Liver (tissue), 3 donors: Measurements from ENCODE around the gene ZNF831.

Experiments used
- CTCF ChIP-seq: fragments of 150-350 bp; IDR thresholded peaks from 2 replicates; pipeline ENCODE4 v1.5.1; 2017; ENCODE audit warnings: improper control_type of control experiment, low read depth, low read length; ENCODE audit not compliant: missing input control
- EGR1 ChIP-seq, 2 donors: IDR thresholded peaks; 2 replicates each; pipeline ENCODE4 v1.6.1; 2016 to 2018; ENCODE audit warnings: antibody characterized with exemption in 2 of 2, low read depth in 2 of 2
- FOXA2 ChIP-seq: IDR thresholded peaks from 2 replicates; pipeline ENCODE4 v1.6.1; 2016; ENCODE audit warnings: antibody characterized with exemption
- GABPA ChIP-seq, 2 donors: IDR thresholded peaks in 1 of 2; conservative IDR thresholded peaks in 1 of 2; 2 replicates each; pipeline ENCODE4 v1.6.1; 2016; ENCODE audit warnings: antibody characterized with exemption in 2 of 2, mild to moderate bottlenecking in 1 of 2, moderate library complexity in 1 of 2
- MAX ChIP-seq: IDR thresholded peaks from 2 replicates; pipeline ENCODE4 v1.6.1; 2016; ENCODE audit warnings: antibody characterized with exemption
- RAD21 ChIP-seq, 2 donors: IDR thresholded peaks; 2 replicates each; pipeline ENCODE4 v1.6.1; 2016; ENCODE audit warnings: antibody characterized with exemption in 2 of 2, mild to moderate bottlenecking in 2 of 2
- RXRA ChIP-seq, 2 donors: IDR thresholded peaks; 2 replicates each; pipeline ENCODE4 v1.6.1; 2017 to 2018; ENCODE audit warnings: antibody characterized with exemption in 2 of 2, mild to moderate bottlenecking in 1 of 2
- SP1 ChIP-seq: IDR thresholded peaks from 2 replicates; pipeline ENCODE4 v1.6.1; 2018; ENCODE audit warnings: antibody characterized with exemption, mild to moderate bottlenecking
- TAF1 ChIP-seq: conservative IDR thresholded peaks from 2 replicates; pipeline ENCODE4 v1.6.1; 2016; ENCODE audit warnings: antibody characterized with exemption, mild to moderate bottlenecking
- YY1 ChIP-seq: IDR thresholded peaks from 2 replicates; pipeline ENCODE4 v1.6.1; 2016; ENCODE audit warnings: antibody characterized with exemption, mild to moderate bottlenecking
- ZBTB33 ChIP-seq: IDR thresholded peaks from 2 replicates; pipeline ENCODE4 v1.6.1; 2016; ENCODE audit warnings: antibody characterized with exemption
- TF ChIP-seq, protein P1 (sequence below): IDR thresholded peaks from 2 replicates; pipeline ENCODE4 v1.6.1; 2016; ENCODE audit warnings: antibody characterized with exemption, mild to moderate bottlenecking
- donor health status: healthy.
- donor health status: healthy.

- TF ChIP-seq CTCF (no peak), MAX (no peak), SP1 (no peak), RAD21 (IDR thresholded peaks at IDR 0.05) (no peak), TAF1 (no peak), EGR1 (IDR thresholded peaks at IDR 0.05; ENCODE audit: low read depth in 2 of 2) (no peak), YY1 (no peak), RXRA (IDR thresholded peaks at IDR 0.05) (no peak), GABPA (IDR thresholded peaks at IDR 0.05 in 1 of 2, conservative IDR thresholded peaks at IDR 0.05 in 1 of 2) (no peak), FOXA2 (no peak), ZBTB33 (no peak)
- TF ChIP-seq, protein P1, sequence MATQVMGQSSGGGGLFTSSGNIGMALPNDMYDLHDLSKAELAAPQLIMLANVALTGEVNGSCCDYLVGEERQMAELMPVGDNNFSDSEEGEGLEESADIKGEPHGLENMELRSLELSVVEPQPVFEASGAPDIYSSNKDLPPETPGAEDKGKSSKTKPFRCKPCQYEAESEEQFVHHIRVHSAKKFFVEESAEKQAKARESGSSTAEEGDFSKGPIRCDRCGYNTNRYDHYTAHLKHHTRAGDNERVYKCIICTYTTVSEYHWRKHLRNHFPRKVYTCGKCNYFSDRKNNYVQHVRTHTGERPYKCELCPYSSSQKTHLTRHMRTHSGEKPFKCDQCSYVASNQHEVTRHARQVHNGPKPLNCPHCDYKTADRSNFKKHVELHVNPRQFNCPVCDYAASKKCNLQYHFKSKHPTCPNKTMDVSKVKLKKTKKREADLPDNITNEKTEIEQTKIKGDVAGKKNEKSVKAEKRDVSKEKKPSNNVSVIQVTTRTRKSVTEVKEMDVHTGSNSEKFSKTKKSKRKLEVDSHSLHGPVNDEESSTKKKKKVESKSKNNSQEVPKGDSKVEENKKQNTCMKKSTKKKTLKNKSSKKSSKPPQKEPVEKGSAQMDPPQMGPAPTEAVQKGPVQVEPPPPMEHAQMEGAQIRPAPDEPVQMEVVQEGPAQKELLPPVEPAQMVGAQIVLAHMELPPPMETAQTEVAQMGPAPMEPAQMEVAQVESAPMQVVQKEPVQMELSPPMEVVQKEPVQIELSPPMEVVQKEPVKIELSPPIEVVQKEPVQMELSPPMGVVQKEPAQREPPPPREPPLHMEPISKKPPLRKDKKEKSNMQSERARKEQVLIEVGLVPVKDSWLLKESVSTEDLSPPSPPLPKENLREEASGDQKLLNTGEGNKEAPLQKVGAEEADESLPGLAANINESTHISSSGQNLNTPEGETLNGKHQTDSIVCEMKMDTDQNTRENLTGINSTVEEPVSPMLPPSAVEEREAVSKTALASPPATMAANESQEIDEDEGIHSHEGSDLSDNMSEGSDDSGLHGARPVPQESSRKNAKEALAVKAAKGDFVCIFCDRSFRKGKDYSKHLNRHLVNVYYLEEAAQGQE: no peak
Measured at GRCh38 chr20:59149678-59150504, 13.7 kb upstream of the ZNF831 start.
